GM18870 (cell line): ENCODE results near the gene ZNF429.
"Not testable (repeated sequence)": the region's sequence is repeated elsewhere in the genome, so short reads cannot be mapped to it uniquely, and the experiment has no call there.

Source experiments
- ATAC-seq: cut with Tn5 transposase; IDR thresholded peaks from one replicate; pipeline ENCODE4 v1.9.1; 2021; ENCODE audit warnings: moderate library complexity; ENCODE audit not compliant: unreplicated experiment

Gene ZNF429

DNA sequence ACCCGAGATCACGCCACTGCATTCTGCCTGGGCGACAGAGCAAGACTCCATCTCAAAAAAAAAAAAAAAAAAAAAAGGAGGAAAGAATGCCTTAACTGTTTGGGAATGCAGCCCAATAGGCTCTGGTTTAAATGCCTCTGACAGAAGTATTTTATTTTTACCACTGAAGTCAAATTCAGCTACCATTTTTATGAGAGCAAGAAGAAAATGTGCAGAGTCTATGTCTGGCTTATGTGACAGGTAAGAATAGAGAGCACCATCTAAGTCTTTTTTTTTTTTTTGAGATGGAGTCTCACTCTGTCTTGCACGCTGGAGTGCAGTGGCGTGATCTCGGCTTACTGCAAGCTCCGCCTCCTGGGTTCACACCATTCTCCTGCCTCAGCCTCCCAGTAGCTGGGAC, 7.2 kb downstream of the ZNF429 start:
- ATAC-seq, result not testable (repeated sequence)

DNA sequence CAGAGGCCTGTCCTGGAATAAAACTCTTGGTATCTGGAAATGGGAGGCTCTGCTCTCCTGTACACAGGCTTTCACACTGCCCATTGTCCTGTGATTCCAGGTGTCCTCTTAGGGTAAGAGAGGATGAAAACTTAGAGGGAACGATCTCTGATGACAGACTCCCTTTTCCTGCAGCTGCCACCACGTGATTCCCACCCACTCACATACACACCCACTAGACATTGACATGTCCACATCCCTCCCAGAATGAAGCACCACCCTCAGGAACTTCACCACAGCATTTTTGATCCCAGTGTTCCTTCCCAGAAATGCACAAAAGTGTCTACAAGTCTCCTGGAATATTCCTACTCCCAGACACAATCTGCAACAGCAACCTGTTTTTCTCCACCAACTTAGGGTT, 8.2 kb downstream of the ZNF429 start:
- ATAC-seq, result no peak

DNA sequence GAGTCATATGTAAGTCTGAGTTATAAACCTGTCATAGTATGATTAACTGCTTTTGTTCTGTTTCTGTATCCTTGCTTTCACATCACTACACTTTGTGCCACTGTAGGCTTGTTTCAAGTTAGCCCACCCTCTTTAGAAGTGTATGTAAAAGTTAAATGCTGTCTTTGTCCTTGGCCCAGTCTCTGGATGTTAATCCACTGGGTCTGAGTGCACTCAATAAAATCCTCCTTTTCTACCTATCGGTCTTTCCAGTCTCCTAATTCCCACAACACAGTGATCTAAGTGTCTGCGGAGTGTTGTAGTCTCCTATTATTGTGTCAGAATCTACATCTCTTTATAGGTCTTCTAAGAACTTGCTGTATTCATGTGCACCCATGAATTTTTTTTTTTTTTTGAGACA, 14.1 kb downstream of the ZNF429 start:
- ATAC-seq, result no peak

DNA sequence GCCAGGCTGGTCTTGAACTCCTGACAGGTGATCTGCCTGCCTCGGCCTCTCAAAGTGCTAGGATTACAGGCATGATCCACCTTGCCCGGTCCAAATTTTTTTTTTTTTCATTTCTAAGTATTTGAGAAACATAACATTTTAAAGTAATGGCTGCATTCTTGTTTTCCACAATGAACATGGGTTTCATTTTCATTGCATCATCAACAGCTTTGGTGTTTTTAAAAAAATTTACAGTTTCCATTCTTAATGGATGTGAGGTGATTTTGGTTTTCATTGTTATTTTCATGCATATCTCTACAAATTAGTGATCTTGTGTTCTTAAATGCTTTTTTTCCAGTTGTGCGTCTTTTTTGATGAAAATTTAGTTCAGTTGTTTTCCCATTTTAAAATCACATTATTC, 27.5 kb downstream of the ZNF429 start:
- ATAC-seq, result no peak

DNA sequence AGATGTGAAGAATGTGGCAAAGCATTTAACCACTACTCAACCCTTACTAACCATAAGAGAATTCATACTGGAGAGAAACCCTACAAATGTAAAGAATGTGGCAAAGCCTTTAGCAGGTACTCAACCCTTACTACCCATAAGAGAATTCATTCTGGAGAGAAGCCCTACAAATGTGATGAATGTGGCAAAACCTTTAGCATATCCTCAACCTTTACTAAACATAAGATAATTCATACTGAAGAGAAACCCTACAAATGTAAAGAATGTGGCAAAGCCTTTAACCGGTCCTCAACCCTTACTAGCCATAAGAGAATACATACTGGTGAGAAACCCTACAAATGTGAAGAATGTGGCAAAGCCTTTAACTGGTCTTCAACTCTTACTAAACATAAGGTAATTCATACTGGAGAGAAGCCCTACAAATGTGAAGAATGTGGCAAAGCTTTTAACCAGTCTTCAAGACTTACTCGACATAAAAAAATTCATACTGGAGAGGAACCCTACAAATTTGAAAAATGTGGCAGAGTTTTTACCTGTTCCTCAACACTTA, 31.4 kb downstream of the ZNF429 start:
- not testable (repeated sequence) for ATAC-seq

DNA sequence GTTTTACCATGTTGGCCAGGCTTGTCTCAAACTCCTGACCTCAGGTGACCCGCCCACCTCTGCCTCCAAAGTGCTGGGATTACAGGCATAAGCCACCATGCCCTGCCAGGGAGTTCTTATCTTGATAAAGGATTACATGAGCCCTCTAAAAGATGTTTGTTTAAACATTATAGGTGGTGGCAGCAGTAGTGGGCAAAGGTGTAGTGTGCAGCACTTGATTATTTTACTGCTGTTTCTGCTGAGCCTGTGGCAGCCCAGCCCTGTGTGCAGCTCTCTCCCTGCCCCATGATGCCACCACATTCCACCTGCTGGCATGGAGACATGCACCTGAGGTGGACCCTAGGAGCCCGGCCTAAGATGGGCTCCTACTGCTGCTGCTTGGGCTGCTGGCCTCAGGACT, 54.0 kb downstream of the ZNF429 start:
- ATAC-seq, result no peak

DNA sequence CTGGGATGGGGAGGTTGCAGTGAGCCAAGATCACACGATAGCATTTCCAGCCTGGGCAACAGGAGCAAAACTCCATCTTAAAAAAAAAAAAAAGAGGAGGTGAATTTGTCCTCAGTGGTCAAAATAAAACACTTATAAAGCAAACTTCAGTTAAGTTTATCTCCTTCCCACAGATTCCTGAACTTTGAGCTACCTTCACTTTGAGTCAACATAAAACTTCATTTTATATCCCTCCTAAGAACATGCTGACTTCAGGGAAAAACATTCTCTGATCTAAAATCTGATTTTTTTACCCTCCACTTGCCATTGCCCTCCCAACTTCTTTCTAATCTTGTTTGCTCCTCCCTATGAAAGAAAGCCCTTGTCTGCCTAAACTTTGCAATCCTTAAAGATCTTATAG, 59.0 kb downstream of the ZNF429 start:
- no peak for ATAC-seq

DNA sequence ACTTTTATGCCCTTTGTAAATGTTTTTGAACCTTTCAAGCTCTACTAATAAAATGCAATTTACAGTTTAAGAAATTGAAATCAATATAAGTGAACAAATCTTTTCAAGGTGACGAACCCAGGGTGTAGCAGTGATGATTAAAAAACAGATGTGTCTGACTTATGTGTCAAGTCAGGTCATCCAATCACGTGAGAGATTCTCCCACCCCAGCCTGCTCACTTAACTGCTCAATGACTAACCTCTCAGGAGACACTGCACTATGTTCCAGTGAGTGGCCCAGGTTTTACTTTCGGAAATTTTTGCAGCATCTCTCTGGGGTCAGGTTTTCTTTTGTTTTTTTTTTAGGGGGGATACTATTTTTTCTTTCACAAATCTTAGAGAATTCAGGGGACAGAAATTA, 60.7 kb downstream of the ZNF429 start:
- no peak for ATAC-seq

DNA sequence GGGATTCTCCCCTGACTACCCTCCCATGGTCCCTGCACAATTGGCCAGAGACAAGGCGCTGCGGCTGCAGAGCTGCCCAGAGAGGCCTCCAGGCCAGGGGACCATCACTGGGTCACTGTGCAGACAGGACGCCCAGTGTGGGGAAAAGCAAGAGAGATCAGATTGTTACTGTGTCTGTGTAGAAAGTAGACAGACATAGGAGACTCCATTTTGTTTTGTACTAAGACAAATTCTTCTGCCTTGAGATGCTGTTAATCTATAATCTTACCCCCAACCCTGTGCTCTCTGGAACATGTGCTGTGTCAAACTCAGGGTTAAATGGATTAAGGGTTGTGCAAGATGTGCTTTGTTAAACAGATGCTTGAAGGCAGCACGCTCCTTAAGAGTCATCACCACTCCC, 62.4 kb downstream of the ZNF429 start:
- ATAC-seq, result not testable (repeated sequence)

DNA sequence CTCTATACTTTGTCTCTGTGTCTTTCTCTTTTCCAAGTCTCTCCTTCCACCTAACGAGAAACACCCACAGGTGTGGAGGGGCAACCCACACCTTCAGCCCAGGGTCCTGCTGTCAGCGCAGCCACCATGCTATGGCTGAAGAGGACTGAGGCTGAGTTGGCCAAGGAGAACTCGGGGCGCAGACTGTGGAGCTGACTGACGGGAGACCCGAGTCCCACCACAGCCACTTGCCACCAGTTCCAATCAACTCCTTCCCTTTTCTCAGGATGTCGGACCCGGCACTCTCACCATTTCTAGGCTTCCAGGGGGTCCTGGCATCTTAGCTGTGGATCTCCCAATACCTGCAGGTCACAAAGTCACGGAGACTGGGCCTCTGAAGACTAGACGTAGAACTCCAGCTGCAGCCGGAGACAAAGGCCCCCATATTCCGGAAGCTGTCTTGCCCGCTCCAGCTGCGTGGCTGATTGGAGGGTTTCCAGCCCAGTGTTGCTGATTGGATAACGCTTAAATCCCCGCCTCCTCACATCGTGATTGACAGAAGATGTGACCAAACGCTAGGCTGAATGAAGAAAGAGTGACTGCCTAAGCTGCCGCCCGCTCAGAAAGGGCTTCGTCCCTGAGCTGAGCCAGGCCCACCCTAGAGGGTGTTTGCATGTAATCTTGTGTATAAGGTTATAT, 63.6 kb downstream of the ZNF429 start:
- no peak for ATAC-seq

DNA sequence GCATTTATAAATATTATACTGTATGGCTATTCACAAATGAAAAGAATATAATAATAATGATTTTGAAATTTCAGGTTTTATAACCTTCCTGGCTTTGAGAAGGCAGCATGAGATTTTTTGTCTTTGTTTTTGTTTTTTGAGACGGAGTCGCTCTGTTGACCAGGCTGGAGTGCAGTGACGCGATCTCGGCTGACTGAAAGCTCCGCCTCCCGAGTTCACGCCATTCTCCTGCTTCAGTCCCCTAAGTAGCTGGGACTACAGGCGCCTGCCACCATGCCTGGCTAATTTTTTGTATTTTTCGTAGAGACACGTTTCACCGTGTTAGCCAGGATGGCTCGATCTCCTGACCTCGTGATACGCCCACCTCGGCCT, 64.1 kb downstream of the ZNF429 start:
- ATAC-seq, result no peak

DNA sequence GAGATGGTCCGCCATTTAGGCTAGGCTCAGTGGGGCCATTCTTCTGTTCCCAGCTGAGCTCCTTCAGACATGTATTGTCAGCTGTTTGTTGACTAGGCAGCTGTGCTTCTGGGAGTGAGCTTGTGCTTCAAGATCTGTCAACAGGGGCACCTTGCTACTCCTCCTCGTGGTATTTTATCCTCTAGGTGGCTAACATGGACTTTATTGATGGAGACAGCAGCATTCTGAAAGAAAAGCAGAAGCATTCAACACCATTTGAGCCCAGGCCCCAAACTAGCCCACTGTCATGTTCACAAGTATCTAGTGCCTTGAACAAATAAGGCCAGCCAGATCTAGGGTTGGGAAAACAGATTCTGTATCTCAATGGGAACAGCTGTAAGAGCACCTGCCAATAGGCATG, 65.9 kb downstream of the ZNF429 start:
- no peak for ATAC-seq

DNA sequence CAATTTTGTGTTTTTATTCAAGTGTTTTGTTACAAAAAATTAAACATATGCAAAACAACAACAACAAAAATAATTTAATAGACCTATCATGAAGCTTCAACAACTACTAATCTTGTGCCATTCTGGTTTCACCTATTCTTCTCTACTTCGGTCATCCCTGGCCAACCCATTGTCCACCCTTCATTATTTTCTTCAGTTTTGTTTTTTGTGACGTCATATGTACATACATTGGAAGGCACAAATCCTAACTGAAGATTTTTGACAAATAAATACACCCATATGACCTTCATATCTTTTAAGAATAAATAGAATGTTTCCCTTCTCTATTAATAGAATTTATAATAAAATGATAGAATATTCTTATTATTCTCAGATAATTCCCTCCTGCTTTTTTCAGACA, 69.2 kb downstream of the ZNF429 start:
- ATAC-seq, result no peak

DNA sequence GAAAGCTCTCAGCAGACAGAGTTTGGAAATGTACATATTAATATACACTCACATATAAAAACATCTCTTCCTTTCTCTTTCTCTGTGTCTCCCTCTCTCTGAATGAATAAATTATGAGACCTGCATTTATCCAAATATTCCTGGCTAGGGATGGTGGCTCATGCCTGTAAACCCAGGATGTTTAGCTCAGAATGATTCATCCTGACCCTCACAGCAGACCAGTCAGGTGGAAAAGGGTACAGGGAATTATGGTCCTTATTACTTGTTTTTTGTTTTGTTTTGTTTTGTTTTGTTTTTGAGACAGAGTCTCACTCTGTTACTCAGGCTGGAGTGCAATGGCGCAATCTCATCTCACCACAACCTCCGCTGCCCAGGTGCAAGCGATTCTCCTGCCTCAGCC, 71.1 kb downstream of the ZNF429 start:
- no peak for ATAC-seq

DNA sequence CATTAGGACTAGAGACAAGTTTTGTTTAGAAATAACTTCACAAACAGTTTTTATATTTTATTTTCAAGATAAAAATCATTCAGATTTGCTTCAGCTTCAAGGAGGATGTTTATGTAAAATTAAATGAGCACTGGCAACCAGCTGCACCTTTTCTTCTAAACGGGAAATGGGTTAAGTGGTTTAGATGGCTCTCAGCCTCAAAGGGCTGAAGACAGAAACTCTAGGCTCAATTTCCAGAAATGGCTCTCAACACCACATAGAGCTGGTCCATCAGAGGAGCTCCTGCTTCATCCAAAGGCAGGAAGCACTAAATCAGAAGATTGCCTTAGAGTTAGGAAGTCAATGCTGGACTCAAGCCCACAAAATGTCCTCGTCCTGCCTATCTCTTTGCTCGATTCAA, 74.7 kb downstream of the ZNF429 start:
- no peak for ATAC-seq

DNA sequence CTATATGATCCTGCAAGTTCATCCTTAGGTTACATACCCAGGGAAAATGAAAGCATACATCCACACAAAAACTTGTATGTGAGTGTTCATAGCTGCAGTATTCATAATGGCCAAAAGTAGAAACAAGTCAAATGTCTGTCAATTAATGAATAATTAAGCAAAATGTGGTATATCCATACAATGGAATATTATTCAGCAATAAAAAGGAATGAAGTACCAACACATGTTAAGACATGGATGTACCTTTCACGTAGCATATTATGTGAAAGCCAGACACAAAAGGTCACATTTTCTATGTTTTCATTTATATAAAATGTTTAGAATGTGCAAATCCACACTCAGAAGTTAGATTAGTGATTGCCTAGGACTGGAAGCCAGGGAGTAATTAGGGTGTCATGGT, 75.4 kb downstream of the ZNF429 start:
- no peak for ATAC-seq

DNA sequence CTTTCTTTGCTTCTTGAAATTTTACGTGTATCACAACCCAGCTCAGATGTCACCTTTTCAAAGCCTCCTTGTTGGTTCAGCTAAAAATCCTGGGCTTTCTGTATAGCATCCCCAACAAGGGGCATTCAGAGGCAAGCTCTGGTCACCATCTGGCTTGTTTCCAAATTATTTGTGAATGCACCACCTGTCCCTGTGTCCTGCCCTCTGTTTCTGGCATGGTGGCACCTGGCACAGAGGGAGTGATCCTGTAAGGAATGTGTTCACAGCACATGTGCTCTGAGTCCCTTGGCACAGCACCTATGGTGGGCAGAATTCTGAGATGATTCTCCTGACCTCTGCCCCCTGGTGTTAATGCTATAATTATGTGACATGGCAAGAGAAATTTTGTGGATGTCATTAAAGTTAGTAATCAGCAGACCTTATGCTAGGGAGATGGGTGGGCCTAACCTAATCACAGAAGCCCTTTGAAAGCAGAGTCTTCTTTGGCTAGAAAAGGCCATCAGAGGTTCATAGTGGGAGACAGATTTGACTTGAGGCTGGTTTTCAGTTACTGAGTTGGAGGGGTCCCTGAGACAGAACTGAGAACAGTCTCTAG, 76.3 kb downstream of the ZNF429 start:
- ATAC-seq, result no peak

DNA sequence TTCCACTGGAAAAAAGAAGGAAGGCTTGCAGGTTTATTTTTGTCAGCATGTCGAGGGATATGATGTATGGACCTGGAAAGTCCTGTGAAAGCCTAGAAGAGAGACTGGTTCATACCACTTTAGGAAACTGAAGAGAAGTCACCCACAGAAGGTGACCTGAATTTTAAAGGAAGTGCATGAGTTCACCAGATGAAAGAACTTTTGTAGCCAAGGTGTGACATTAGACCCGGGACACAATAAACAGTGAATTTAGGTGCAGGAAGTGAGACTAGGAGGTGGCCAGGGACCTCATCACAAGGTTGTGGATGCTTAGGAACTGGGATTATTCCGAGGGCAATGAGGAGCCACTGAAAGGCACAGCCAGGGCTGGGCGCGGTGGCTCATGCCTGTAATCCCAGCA, 79.1 kb downstream of the ZNF429 start:
- ATAC-seq, result no peak

DNA sequence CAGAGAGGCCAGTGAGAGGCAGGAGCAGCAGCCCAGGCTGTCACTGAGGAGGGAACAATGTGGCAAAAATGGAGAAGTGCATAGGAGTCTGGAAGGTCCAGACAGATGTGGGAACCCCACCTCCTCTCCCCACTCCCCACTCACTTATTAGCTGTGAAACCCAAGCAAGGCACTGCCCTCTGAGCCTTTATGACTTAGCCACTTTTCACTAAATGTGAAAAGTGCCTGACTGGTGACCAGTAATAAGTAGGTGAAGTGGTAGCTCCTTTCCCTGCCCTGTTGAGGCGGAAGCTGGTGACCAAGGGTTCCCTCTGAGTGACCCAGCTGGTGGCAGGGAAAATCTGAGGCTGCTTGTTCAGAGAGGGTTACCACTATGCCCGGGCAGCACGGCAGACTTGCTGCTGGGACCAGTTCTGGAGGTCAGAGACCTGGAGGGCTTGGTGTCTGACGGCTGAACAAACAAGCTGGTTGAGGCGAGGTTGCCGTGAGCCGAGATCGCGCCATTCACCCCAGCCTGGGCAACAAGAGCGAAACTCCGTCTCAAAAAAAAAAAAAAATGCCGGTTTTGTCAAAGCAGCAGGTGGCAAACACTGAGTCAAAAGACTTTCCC, 80.0 kb downstream of the ZNF429 start:
- no peak for ATAC-seq

DNA sequence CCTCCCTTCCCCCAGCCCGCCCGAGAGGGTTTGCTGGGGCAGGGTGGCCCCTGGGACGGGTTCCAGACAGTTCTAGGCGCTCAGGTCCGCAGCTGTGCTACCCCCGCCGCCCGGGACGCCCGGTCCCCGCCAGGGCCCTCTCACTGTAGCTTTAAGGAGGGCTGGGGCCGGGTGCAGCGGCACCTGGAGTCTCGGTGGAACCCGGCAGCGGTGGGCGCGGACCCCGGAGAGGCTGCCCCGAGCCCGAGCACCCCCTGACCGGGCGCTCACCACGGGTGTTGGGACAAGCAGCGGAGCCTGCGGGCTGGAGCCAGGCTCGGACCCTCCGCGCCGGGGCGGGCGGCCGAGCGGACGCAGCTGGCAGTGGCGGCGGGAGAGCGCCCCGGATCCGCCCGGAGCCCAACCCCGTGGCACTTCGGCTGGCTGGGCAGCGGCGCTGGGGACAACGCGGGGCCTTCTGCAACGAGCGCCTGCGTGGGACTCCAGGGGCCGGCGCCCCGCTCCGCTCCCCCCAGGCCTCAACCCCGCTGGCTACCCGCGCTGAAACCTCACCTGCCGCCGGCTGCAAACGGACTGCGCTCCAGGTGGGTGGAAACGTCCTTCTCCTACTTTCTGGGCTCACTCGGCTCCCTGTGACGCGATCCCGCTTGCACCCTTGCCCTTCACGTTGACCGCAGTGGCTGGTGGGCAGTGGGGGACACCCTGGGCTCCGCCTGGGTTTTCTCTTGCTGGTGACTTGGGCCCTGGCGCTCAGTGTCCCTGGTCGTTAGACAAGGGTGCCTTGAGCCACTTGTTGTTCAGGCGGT, 81.1 kb downstream of the ZNF429 start:
- ATAC-seq, result no peak

DNA sequence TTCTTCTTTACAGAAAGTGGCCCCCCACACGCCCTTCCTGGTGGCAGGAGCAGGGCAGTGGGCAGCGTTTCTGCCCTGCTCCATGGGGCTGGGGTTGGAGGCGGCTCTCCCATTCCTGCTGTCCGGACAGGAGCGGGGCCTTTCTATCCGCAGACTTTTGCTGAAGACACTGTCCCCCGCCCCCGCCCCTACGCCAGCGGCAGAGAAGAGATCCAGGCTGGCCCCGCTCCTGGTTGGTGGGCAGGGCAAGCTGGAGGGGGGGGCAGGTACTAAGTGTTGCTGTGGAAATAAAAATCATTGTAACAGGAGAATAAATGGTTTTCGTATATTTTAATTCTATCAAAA, 81.7 kb downstream of the ZNF429 start:
- ATAC-seq, result no peak

DNA sequence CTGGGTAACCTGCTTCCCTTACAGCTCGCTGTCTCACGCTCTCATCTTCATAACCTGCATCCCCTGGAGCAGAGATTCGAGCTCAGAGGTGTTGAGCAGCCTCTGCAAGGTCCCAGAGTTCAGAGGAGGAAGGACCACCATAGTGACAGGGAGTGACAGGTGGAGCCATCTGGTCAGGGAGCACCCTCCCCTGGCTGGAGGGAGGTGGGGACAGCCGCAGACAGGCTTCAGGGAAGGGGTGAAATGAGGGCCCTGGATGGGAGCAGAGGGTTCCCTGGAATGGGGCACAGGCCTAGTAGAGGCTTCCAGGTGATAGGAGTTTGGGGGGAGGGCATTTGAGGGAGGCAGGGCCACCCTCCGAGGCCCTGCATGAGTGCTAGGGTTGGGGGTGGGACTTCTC, 82.1 kb downstream of the ZNF429 start:
- no peak for ATAC-seq
